ENCODE measurements around the gene TRH.

Gene TRH

DNA sequence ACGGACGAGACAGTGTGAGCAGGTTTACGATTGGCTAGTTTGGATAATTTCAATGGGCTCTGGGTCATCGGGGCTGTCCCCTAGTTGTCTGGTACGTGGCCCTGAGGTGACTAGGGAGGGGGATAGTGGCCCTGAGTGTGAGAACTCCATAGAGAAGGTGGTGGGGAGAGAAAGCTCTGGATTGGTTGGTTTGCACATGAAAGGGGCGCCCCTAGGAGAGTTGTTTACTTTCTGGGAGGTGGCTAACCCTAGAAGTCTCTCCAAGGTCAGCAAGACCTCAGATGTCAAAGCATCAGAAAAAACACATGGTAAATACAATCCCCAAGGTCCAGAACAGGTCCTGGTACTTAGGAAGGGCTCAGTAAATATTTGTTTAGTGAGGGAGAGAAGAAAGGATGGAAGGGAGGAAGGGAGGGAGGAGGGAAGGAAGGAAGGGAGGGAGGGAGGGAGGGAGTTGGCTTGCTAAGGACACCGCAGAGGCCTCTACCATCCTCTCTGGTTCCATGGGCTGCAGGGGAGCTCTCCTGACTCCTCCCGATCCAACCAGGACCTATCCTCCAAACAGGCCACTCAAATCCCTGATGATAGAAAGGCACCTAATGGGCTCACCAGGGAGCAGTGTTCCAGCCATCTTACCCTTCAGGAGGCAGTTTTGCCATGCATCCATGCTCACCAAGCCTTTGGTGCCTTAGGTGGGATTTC, 3.0 kb upstream of the TRH start:
- Histone ChIP-seq H3K4ac (ENCODE audit: low read depth, low read length) (no peak overlapping the region), H4K12ac (ENCODE audit: low read depth, low read length) (no peak overlapping the region), H2BK120ac (ENCODE audit: insufficient read depth, low read length, poor library complexity) (no peak overlapping the region), H3K4me2 (ENCODE audit: low read length) (no peak overlapping the region), H3K4me3 (ENCODE audit: low read depth, low read length) (no peak overlapping the region), H3K79me1 (ENCODE audit: low read length) (no peaks in the 10 kb centered on the region), H3K9ac (ENCODE audit: low read length) (no peak overlapping the region), H2BK5ac (ENCODE audit: low read depth, low read length, poor library complexity) (no peak overlapping the region), H3K23ac (ENCODE audit: low read length) (no peak overlapping the region), H2AK5ac (ENCODE audit: low read length) (no peak overlapping the region), H3K14ac (ENCODE audit: low read length) (no peak overlapping the region), H4K91ac (ENCODE audit: low read depth, low read length) (no peak overlapping the region), H3K27ac (ENCODE audit: low read depth, low read length) (no peak overlapping the region), H3K9me3 (ENCODE audit: insufficient read depth, low read depth, low read length) (peaks cover 9% of the 10 kb centered on the region), H3K36me3 (ENCODE audit: control insufficient read depth in 1 of 2, insufficient read depth in 2 of 2, low read length in 2 of 2) (no peaks in the 10 kb centered on the region), H3K4me1 (ENCODE audit: control insufficient read depth in 1 of 2, insufficient read depth in 2 of 2, low read length in 2 of 2) (peaks cover 4 to 5% of the 10 kb centered on the region in 2 experiments), H4K8ac (ENCODE audit: low read depth, low read length) (no peak overlapping the region), H2BK12ac (ENCODE audit: low read length) (no peak overlapping the region), H3K27me3 (ENCODE audit: insufficient read depth, low read length) (peaks cover 48% of the 10 kb centered on the region), H3K79me2 (ENCODE audit: control insufficient read depth, insufficient read depth, low read length, poor library complexity) (no peaks in the 10 kb centered on the region), H3K18ac (ENCODE audit: low read length) (no peak overlapping the region), H2AFZ (ENCODE audit: insufficient read depth, low read length, poor library complexity) (no peak overlapping the region)
- WGBS (ENCODE audit: extremely low coverage, insufficient coverage, insufficient read length): no CpG with 5 or more reads among the region's 8 CpGs
- no peak for DNase-seq

DNA sequence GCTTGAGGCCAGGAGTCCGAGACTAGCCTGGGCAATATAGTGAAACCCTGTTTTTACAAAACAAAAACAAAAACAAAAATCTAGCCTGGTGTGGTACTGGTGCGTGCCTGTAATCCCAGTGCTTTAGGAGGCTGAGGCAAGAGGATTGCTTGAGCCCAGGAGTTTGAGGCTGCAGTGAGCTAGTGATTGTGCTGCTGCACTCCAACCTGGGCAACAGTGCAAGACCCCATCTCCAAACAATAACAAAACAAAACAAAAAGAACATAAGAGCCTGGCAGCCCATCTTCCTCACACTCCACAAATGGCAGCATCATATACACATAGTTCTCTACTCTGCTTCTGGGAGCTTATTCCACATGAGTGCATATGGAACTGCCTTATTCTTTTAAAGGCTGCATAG, 2.2 kb upstream of the TRH start:
- Histone ChIP-seq H2AFZ (ENCODE audit: insufficient read depth, low read length, poor library complexity) (no peak overlapping the region), H3K27ac (ENCODE audit: low read depth, low read length) (no peak overlapping the region), H2AK5ac (ENCODE audit: low read length) (no peak overlapping the region), H4K91ac (ENCODE audit: low read depth, low read length) (no peak overlapping the region), H3K4me2 (ENCODE audit: low read length) (no peak overlapping the region), H3K36me3 (ENCODE audit: control insufficient read depth in 1 of 2, insufficient read depth in 2 of 2, low read length in 2 of 2) (no peaks in the 10 kb centered on the region), H3K27me3 (ENCODE audit: insufficient read depth, low read length) (peaks cover 54% of the 10 kb centered on the region), H3K4ac (ENCODE audit: low read depth, low read length) (no peak overlapping the region), H3K79me2 (ENCODE audit: control insufficient read depth, insufficient read depth, low read length, poor library complexity) (no peaks in the 10 kb centered on the region), H3K4me3 (ENCODE audit: low read depth, low read length) (no peak overlapping the region), H3K9ac (ENCODE audit: low read length) (no peak overlapping the region), H3K9me3 (ENCODE audit: insufficient read depth, low read depth, low read length) (peaks cover 9% of the 10 kb centered on the region), H3K18ac (ENCODE audit: low read length) (no peak overlapping the region), H2BK12ac (ENCODE audit: low read length) (no peak overlapping the region), H3K23ac (ENCODE audit: low read length) (no peak overlapping the region), H2BK5ac (ENCODE audit: low read depth, low read length, poor library complexity) (no peak overlapping the region), H4K8ac (ENCODE audit: low read depth, low read length) (no peak overlapping the region), H2BK120ac (ENCODE audit: insufficient read depth, low read length, poor library complexity) (no peak overlapping the region), H3K79me1 (ENCODE audit: low read length) (no peaks in the 10 kb centered on the region), H3K14ac (ENCODE audit: low read length) (no peak overlapping the region), H3K4me1 (ENCODE audit: control insufficient read depth in 1 of 2, insufficient read depth in 2 of 2, low read length in 2 of 2) (peaks cover 4 to 5% of the 10 kb centered on the region in 2 experiments), H4K12ac (ENCODE audit: low read depth, low read length) (no peak overlapping the region)
- DNase-seq: no peak
- no CpG with 5 or more reads among the region's 2 CpGs for WGBS (ENCODE audit: extremely low coverage, insufficient coverage, insufficient read length)

DNA sequence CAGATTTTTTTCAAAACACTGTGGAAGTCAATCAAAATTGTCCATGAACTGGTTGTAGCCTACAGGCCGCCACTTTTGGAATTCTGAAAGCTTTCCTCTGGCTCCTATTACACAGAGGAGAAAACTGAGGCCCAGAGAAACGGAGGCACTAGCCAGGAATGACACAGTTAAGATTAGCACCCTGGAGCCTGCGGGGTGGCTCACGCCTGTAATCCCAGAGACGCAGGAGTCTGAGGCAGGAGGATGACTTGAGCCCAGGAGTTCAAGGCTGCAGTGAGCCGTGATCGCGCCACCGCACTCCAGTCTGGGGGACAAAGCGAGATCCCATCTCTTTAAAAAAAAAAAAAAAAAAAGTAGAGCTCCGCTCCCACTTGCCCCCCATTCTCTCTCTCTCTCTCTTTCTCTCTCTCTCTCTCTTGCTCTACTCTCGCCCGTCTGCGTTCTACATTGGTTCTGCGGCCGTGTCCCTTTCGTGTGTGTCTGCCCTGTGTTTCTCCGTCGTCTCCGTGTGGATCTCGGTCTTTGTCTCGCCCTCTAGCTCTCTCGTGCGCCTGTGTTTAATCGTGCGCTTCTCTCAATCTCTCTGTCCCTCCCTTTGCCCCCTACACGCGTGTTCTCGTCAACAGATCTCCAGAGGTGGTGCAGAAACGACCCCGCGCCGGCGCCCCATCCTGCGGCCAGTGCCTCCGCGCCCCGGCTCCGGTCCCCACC, 512 bp upstream of the TRH start:
- no peak for DNase-seq

DNA sequence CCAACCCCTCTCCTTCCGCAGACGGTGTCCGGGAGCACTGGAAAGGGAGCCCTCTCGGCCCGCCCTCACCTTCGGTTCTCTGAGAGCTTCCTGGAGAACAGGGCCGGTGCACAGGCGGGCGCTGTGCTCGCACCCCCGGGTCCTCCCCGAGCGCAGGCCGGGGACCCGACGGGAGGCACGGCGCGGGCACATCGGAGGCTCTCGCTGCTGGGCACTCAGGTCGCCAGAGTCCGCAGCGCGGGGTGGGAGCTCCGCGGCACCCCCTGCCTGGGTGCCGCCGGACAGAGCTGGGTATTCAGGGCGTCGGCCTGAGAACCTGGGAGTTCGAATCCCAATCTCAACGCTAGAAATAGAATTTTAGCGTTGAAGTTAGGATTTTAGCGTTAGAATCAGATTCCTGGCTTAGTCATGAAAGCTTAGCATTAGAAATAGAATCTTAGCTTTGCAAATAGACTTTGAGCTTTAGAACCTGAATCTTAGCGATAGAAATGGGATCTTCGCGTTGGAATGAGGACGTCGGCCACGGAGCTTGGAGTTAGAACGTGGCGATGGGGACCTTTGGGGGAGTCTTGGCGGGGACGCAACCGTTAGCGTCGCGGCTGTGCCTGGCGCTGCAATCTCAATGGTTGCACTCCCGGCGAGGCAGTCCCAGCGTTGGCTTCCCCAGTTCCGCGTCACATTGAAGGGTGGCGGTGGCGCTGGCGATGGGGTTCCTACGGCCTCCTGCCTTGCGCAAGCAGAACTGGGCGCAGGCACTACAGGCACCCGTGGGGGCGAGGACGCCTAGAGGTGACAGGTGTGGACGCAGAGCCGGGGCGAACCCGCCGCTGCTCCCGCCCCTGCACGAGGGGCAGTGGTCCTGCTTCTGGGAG, 549 bp downstream of the TRH start:
- no peak for DNase-seq
- Histone ChIP-seq H3K4me2 (ENCODE audit: low read length) (peak overlapping the region; percentile 59), H2AK5ac (ENCODE audit: low read length) (no peak overlapping the region), H3K9ac (ENCODE audit: low read length) (no peak overlapping the region), H3K4ac (ENCODE audit: low read depth, low read length) (no peak overlapping the region), H3K23ac (ENCODE audit: low read length) (no peak overlapping the region), H3K27me3 (ENCODE audit: insufficient read depth, low read length) (peaks cover 57% of the 10 kb centered on the region), H3K79me2 (ENCODE audit: control insufficient read depth, insufficient read depth, low read length, poor library complexity) (no peaks in the 10 kb centered on the region), H3K14ac (ENCODE audit: low read length) (no peak overlapping the region), H4K8ac (ENCODE audit: low read depth, low read length) (no peak overlapping the region), H2BK5ac (ENCODE audit: low read depth, low read length, poor library complexity) (no peak overlapping the region), H4K12ac (ENCODE audit: low read depth, low read length) (no peak overlapping the region), H3K36me3 (ENCODE audit: control insufficient read depth in 1 of 2, insufficient read depth in 2 of 2, low read length in 2 of 2) (no peaks in the 10 kb centered on the region), H3K4me1 (ENCODE audit: control insufficient read depth in 1 of 2, insufficient read depth in 2 of 2, low read length in 2 of 2) (peaks cover 4 to 5% of the 10 kb centered on the region in 2 experiments), H2BK120ac (ENCODE audit: insufficient read depth, low read length, poor library complexity) (no peak overlapping the region), H3K18ac (ENCODE audit: low read length) (no peak overlapping the region), H3K27ac (ENCODE audit: low read depth, low read length) (no peak overlapping the region), H2AFZ (ENCODE audit: insufficient read depth, low read length, poor library complexity) (no peak overlapping the region), H3K4me3 (ENCODE audit: low read depth, low read length) (peak overlapping the region; percentile 9), H3K9me3 (ENCODE audit: insufficient read depth, low read depth, low read length) (peaks cover 9% of the 10 kb centered on the region), H3K79me1 (ENCODE audit: low read length) (no peaks in the 10 kb centered on the region), H2BK12ac (ENCODE audit: low read length) (no peak overlapping the region), H4K91ac (ENCODE audit: low read depth, low read length) (no peak overlapping the region)
- WGBS (ENCODE audit: extremely low coverage, insufficient coverage, insufficient read length): no CpG with 5 or more reads among the region's 71 CpGs

More for the DNA sequence above, 512 bp upstream of the TRH start:
- Histone ChIP-seq H3K14ac (ENCODE audit: low read length) (no peak overlapping the region), H3K27ac (ENCODE audit: low read depth, low read length) (no peak overlapping the region), H3K4me3 (ENCODE audit: low read depth, low read length) (no peak overlapping the region), H3K23ac (ENCODE audit: low read length) (no peak overlapping the region), H3K4me2 (ENCODE audit: low read length) (peak overlapping the region; percentile 59), H3K79me1 (ENCODE audit: low read length) (no peaks in the 10 kb centered on the region), H3K27me3 (ENCODE audit: insufficient read depth, low read length) (peaks cover 57% of the 10 kb centered on the region), H4K91ac (ENCODE audit: low read depth, low read length) (no peak overlapping the region), H2AK5ac (ENCODE audit: low read length) (no peak overlapping the region), H2BK12ac (ENCODE audit: low read length) (no peak overlapping the region), H3K36me3 (ENCODE audit: control insufficient read depth in 1 of 2, insufficient read depth in 2 of 2, low read length in 2 of 2) (no peaks in the 10 kb centered on the region), H2AFZ (ENCODE audit: insufficient read depth, low read length, poor library complexity) (no peak overlapping the region), H3K4me1 (ENCODE audit: control insufficient read depth in 1 of 2, insufficient read depth in 2 of 2, low read length in 2 of 2) (peaks cover 4 to 5% of the 10 kb centered on the region in 2 experiments), H3K4ac (ENCODE audit: low read depth, low read length) (no peak overlapping the region), H4K8ac (ENCODE audit: low read depth, low read length) (no peak overlapping the region), H2BK5ac (ENCODE audit: low read depth, low read length, poor library complexity) (no peak overlapping the region), H3K79me2 (ENCODE audit: control insufficient read depth, insufficient read depth, low read length, poor library complexity) (no peaks in the 10 kb centered on the region), H3K18ac (ENCODE audit: low read length) (no peak overlapping the region), H3K9me3 (ENCODE audit: insufficient read depth, low read depth, low read length) (peaks cover 9% of the 10 kb centered on the region), H4K12ac (ENCODE audit: low read depth, low read length) (no peak overlapping the region), H2BK120ac (ENCODE audit: insufficient read depth, low read length, poor library complexity) (no peak overlapping the region), H3K9ac (ENCODE audit: low read length) (no peak overlapping the region)
- WGBS (ENCODE audit: extremely low coverage, insufficient coverage, insufficient read length): no CpG with 5 or more reads among the region's 39 CpGs

All from trophoblast cell (in vitro differentiated cells and primary cell).